Measurements from ENCODE around the gene IFNW1.
"Not testable (repeated sequence)": the region's sequence is repeated elsewhere in the genome, so short reads cannot be mapped to it uniquely, and the experiment has no call there.

IFNW1 gene

DNA sequence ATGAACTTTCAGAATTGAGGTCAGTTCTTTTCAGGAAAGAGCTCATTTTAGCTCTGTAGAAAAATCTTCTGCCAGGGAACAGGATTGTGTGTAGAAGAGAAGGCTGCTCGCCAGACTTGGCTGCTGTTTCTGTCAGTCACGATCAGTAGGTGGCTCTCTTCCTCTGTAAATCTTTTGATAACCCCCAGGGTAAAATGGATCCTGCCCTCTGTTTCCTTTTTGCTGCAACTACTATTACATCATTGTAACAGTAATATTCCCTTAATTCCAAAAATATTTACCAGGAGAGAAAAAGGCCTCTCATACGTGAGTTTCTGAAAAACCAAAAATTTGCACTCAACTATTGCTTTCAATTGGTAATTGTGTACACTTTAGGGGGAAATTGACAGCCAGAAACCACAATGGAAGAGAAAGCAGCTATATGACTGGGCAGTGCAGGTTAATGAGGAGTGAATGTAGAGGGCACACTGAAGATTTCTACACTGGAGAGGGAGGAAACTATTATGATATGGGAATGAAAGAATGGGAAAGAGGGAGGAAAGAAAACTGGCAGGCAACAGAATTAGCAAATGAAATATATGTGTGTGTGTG is 12.5 kb upstream of the IFNW1 start:
- peaks cover 2% of the 10 kb centered on the region for H3K4me1 ChIP-seq (ENCODE audit: control insufficient read depth, insufficient read depth, low read length, poor library complexity, severe bottlenecking)
- H3K9me3 ChIP-seq (ENCODE audit: control insufficient read depth, low read length), result no peaks in the 10 kb centered on the region
- H3K27me3 ChIP-seq (replicated peaks; ENCODE audit: control insufficient read depth, insufficient read depth, low read length, poor library complexity, severe bottlenecking), result no peaks in the 10 kb centered on the region
- no peak overlapping the region for H3K27ac ChIP-seq (ENCODE audit: insufficient read depth, low read length, poor library complexity, severe bottlenecking)
- DNase-seq, result no peak
- no peak overlapping the region for H3K4me3 ChIP-seq (ENCODE audit: insufficient read depth, low read depth, low read length, poor library complexity, severe bottlenecking)
- no peaks in the 10 kb centered on the region for H3K36me3 ChIP-seq (ENCODE audit: control insufficient read depth, insufficient read depth, low read length)

DNA sequence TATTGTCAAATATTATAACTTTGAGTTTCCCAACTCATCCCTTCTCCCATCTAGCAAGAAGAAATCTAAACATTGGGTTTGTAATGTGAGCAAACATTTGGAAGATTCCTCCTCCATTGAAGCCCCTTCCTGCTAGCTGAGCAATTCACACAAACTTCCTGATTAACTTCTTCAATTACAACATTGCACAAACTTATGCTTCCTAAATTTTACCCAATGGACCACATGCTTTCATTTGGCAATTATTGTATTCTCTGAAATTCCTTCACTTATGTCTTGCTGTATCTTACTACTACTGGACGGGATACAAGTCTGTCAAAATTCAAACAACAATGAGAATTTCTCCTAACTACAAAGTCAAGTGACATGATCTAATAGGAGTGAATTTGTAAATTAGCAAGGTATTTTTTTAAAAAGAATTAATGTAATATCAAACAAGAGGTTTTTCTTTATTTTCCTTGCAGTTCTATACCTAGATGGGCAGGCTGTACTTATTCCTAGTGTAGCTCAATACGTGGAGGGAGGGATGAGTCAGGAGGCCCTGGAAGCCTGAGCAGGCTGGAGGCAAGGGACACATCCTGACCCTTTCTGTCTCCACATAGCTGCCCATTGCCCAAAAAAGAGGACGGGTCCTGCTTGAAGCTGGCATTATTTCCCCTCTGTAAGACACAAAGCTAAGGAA is 11.8 kb upstream of the IFNW1 start:
- peaks cover 2% of the 10 kb centered on the region for H3K4me1 ChIP-seq (ENCODE audit: control insufficient read depth, insufficient read depth, low read length, poor library complexity, severe bottlenecking)
- H3K27ac ChIP-seq (ENCODE audit: insufficient read depth, low read length, poor library complexity, severe bottlenecking), result no peak overlapping the region
- no peaks in the 10 kb centered on the region for H3K9me3 ChIP-seq (ENCODE audit: control insufficient read depth, low read length)
- DNase-seq, result no peak
- no peak overlapping the region for H3K4me3 ChIP-seq (ENCODE audit: insufficient read depth, low read depth, low read length, poor library complexity, severe bottlenecking)
- H3K36me3 ChIP-seq (ENCODE audit: control insufficient read depth, insufficient read depth, low read length), result no peaks in the 10 kb centered on the region
- H3K27me3 ChIP-seq (replicated peaks; ENCODE audit: control insufficient read depth, insufficient read depth, low read length, poor library complexity, severe bottlenecking), result no peaks in the 10 kb centered on the region

DNA sequence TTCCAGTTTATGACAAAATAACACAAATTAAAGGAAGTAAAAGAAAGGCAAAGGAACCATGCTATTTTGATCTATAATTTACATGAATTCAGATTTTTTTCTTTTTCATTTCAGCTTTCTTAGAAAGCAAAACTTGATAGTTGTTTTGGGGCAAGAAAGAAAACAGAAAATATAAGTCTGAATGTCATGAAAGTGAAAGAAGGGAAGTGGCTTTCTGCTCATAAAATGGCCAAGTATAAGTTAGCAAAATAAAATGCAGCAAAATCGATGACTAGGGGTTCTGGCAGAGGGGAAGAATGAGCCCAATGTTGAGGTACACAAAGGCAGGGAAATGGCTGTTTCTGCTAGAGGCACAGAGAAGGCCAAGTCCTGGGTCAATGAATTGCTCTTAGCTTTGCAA is 3.0 kb upstream of the IFNW1 start:
- Histone ChIP-seq H3K4me1 (ENCODE audit: control insufficient read depth, insufficient read depth, low read length, poor library complexity, severe bottlenecking) (peaks cover 2% of the 10 kb centered on the region), H3K36me3 (ENCODE audit: control insufficient read depth, insufficient read depth, low read length) (no peaks in the 10 kb centered on the region), H3K9me3 (ENCODE audit: control insufficient read depth, low read length) (no peaks in the 10 kb centered on the region), H3K27ac (ENCODE audit: insufficient read depth, low read length, poor library complexity, severe bottlenecking) (no peak overlapping the region), H3K27me3 (replicated peaks; ENCODE audit: control insufficient read depth, insufficient read depth, low read length, poor library complexity, severe bottlenecking) (no peaks in the 10 kb centered on the region), H3K4me3 (ENCODE audit: insufficient read depth, low read depth, low read length, poor library complexity, severe bottlenecking) (no peak overlapping the region)
- no peak for DNase-seq

DNA sequence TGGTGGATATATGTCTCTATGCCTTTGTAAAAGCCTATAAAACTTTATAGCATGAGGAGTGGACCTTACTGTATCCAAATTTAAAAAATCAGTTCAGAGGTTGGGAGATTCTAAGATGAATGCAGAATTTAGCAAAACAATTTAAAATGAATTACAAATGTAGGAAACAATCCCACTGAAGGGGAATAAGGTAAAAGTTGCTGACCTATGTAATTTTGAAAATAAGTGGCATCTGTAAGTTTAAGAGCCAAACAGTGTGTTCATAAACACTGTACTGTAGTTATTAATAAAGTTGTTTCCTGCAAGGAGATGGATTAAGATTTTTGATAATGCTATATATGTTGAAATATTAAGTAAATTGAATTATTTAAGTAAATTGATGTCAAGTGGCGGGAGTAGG is 4.6 kb downstream of the IFNW1 start:
- Histone ChIP-seq H3K4me1 (ENCODE audit: control insufficient read depth, insufficient read depth, low read length, poor library complexity, severe bottlenecking) (no peaks in the 10 kb centered on the region), H3K27ac (ENCODE audit: insufficient read depth, low read length, poor library complexity, severe bottlenecking) (no peak overlapping the region), H3K4me3 (ENCODE audit: insufficient read depth, low read depth, low read length, poor library complexity, severe bottlenecking) (no peak overlapping the region), H3K27me3 (replicated peaks; ENCODE audit: control insufficient read depth, insufficient read depth, low read length, poor library complexity, severe bottlenecking) (no peaks in the 10 kb centered on the region), H3K36me3 (ENCODE audit: control insufficient read depth, insufficient read depth, low read length) (no peaks in the 10 kb centered on the region), H3K9me3 (ENCODE audit: control insufficient read depth, low read length) (no peaks in the 10 kb centered on the region)
- no peak for DNase-seq

DNA sequence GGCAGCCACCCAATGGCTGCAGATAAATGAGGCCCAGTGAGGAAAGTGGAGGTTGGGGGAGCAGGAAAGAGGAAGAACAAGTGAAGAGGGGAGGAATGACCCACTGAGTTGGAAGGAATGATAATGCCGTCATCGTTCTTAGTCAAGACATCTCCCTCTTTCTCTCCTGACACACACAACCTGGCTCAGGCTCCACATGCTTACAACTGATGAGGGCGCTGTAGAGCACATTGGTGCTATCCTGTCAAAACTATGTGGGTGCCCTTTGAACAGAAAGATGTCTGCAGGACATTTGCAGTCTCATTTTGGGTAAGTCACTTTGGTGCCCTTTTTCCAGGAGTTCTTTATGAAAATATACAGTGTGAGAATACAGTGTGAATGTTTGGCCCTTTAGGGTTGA is 5.9 kb downstream of the IFNW1 start:
- no peaks in the 10 kb centered on the region for H3K27me3 ChIP-seq (replicated peaks; ENCODE audit: control insufficient read depth, insufficient read depth, low read length, poor library complexity, severe bottlenecking)
- H3K4me1 ChIP-seq (ENCODE audit: control insufficient read depth, insufficient read depth, low read length, poor library complexity, severe bottlenecking), result no peaks in the 10 kb centered on the region
- no peak overlapping the region for H3K27ac ChIP-seq (ENCODE audit: insufficient read depth, low read length, poor library complexity, severe bottlenecking)

DNA sequence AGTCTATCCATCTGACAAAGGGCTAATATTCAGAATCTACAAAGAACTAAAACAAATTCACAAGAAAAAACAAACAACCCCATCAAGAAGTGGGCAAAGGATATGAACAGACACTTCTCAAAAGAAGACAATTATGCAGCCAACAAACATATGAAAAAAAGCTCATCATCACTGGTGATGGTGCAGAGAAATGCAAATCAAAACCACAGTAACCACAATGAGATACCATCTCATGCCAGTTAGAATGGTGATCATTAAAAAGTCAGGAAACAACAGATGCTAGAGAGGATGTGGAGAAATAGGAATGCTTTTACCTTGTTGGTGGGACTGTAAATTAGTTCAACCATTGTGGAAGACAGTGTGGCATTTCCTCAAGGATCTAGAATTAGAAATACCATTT is 13.4 kb downstream of the IFNW1 start:
- not testable (repeated sequence) for H3K27ac ChIP-seq (ENCODE audit: insufficient read depth, low read length, poor library complexity, severe bottlenecking); H3K9me3 ChIP-seq (ENCODE audit: control insufficient read depth, low read length); H3K27me3 ChIP-seq (replicated peaks; ENCODE audit: control insufficient read depth, insufficient read depth, low read length, poor library complexity, severe bottlenecking); H3K4me3 ChIP-seq (ENCODE audit: insufficient read depth, low read depth, low read length, poor library complexity, severe bottlenecking); H3K36me3 ChIP-seq (ENCODE audit: control insufficient read depth, insufficient read depth, low read length); H3K4me1 ChIP-seq (ENCODE audit: control insufficient read depth, insufficient read depth, low read length, poor library complexity, severe bottlenecking); DNase-seq

More for the DNA sequence above, 5.9 kb downstream of the IFNW1 start:
- no peak for DNase-seq
- no peaks in the 10 kb centered on the region for H3K9me3 ChIP-seq (ENCODE audit: control insufficient read depth, low read length)
- H3K4me3 ChIP-seq (ENCODE audit: insufficient read depth, low read depth, low read length, poor library complexity, severe bottlenecking), result no peak overlapping the region
- H3K36me3 ChIP-seq (ENCODE audit: control insufficient read depth, insufficient read depth, low read length), result no peaks in the 10 kb centered on the region

DNA sequence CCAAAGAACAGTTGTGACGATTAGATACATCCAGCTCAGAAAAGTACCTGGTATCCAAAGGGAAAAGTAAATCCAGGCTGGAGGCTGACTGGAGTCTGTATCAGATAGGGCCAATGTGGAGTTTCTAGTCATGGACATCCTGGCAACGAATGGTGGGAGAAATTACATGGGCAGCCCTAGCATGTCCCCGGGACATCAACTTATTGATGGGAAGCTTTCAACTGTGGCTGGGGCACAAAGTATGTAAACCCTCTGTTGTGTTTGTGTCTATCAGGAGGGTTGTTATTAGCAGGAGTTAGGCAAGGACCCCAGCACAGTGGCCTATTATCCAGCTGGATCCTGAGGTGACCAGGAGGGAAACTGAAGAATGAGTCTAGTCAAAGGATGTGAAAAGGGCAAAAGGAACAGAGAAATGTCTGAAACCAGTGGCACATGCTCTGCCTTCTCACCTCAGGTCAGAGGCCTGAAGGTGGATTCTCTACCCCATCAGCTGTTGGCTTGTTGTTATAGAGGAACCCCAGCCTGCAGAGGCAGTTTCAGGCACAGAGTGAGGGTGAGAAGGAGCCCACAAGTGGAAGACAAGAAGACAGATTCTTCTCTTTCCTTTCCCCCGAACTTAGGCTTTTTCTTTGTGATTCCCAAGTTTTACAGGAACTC is 19.9 kb downstream of the IFNW1 start:
- Histone ChIP-seq H3K27ac (ENCODE audit: insufficient read depth, low read length, poor library complexity, severe bottlenecking) (no peak overlapping the region), H3K4me3 (ENCODE audit: insufficient read depth, low read depth, low read length, poor library complexity, severe bottlenecking) (no peak overlapping the region), H3K4me1 (ENCODE audit: control insufficient read depth, insufficient read depth, low read length, poor library complexity, severe bottlenecking) (no peaks in the 10 kb centered on the region), H3K27me3 (replicated peaks; ENCODE audit: control insufficient read depth, insufficient read depth, low read length, poor library complexity, severe bottlenecking) (no peaks in the 10 kb centered on the region), H3K9me3 (ENCODE audit: control insufficient read depth, low read length) (no peaks in the 10 kb centered on the region), H3K36me3 (ENCODE audit: control insufficient read depth, insufficient read depth, low read length) (no peaks in the 10 kb centered on the region)
- DNase-seq, result no peak

DNA sequence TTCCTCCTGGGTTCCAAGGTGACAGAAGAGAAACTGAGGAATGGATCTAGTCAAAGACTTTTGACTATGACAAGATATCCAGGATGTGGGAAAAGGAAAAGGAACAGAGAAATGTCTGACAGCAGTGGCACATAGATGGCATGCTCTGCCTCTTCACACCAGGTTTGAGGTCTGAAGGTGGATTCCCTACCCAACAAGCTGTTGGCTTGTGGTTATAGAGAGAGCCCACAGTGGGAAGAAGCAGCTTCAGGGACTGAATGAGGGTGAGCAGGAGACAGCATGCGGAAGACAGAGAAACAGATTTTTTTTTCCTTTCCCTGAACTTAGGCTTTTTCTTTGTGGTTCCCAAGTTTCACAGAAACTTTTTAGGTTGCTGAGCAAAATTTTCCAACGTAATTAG is 20.6 kb downstream of the IFNW1 start:
- no peaks in the 10 kb centered on the region for H3K36me3 ChIP-seq (ENCODE audit: control insufficient read depth, insufficient read depth, low read length)
- DNase-seq, result no peak
- H3K27ac ChIP-seq (ENCODE audit: insufficient read depth, low read length, poor library complexity, severe bottlenecking), result no peak overlapping the region
- H3K4me3 ChIP-seq (ENCODE audit: insufficient read depth, low read depth, low read length, poor library complexity, severe bottlenecking), result no peak overlapping the region
- H3K27me3 ChIP-seq (replicated peaks; ENCODE audit: control insufficient read depth, insufficient read depth, low read length, poor library complexity, severe bottlenecking), result no peaks in the 10 kb centered on the region
- no peaks in the 10 kb centered on the region for H3K9me3 ChIP-seq (ENCODE audit: control insufficient read depth, low read length)
- no peaks in the 10 kb centered on the region for H3K4me1 ChIP-seq (ENCODE audit: control insufficient read depth, insufficient read depth, low read length, poor library complexity, severe bottlenecking)

DNA sequence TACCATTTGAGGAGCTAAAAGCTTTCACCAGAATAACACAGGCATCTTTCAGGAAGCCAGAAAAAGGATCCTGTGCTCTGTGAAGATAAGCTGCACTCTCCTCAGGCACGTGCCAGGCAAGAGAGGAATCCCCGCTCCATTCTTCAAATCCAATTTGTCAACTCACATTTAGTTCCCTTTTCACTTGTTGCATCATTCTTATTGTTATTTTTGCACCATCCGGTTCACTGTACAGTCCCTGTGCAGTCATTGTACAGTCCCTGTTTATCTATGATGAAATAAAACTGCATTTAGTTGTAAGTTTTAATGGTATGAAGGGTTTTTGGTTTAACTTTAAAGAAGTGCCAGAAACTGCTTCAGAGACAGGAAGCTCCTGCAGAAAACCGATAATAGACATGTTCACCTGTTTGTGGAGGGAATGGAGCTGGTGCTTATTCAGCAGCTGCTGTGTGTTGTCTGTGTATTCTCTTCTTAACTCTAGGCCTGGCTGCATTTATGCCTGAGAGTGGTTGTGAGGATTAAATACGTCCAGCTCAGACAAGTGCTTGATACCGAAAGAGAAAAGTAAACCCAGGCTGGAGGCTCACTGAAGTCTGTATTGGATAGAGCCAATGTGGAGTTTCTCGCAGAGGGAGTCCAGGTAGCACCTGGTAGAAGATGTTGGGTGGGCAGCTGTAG is 22.4 kb downstream of the IFNW1 start:
- DNase-seq, result no peak
- H3K36me3 ChIP-seq (ENCODE audit: control insufficient read depth, insufficient read depth, low read length), result no peaks in the 10 kb centered on the region
- H3K27me3 ChIP-seq (replicated peaks; ENCODE audit: control insufficient read depth, insufficient read depth, low read length, poor library complexity, severe bottlenecking), result no peaks in the 10 kb centered on the region
- no peak overlapping the region for H3K4me3 ChIP-seq (ENCODE audit: insufficient read depth, low read depth, low read length, poor library complexity, severe bottlenecking)
- H3K4me1 ChIP-seq (ENCODE audit: control insufficient read depth, insufficient read depth, low read length, poor library complexity, severe bottlenecking), result no peaks in the 10 kb centered on the region
- no peak overlapping the region for H3K27ac ChIP-seq (ENCODE audit: insufficient read depth, low read length, poor library complexity, severe bottlenecking)
- H3K9me3 ChIP-seq (ENCODE audit: control insufficient read depth, low read length), result no peaks in the 10 kb centered on the region

DNA sequence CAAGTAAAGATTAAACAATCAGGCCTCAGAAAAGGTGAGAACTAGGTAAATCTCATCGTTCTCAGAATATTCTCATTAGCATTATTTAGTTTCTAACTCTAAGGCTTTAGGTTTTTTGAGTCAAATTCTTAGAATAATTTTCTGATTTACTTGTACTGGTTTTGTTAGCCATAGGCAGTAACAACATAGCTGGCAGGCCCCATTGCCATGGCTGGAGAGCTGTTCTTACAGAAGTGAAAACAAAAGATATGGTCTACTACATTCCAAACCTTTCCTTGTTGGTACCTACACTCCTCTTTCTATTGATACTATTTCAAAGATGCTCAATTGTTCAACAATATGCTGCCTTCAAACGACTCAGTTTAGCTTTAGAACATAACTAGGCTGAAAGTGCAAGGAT is 27.3 kb downstream of the IFNW1 start:
- no peaks in the 10 kb centered on the region for H3K36me3 ChIP-seq (ENCODE audit: control insufficient read depth, insufficient read depth, low read length)
- no peaks in the 10 kb centered on the region for H3K27me3 ChIP-seq (replicated peaks; ENCODE audit: control insufficient read depth, insufficient read depth, low read length, poor library complexity, severe bottlenecking)
- H3K9me3 ChIP-seq (ENCODE audit: control insufficient read depth, low read length), result no peaks in the 10 kb centered on the region
- no peaks in the 10 kb centered on the region for H3K4me1 ChIP-seq (ENCODE audit: control insufficient read depth, insufficient read depth, low read length, poor library complexity, severe bottlenecking)
- H3K4me3 ChIP-seq (ENCODE audit: insufficient read depth, low read depth, low read length, poor library complexity, severe bottlenecking), result no peak overlapping the region
- no peak overlapping the region for H3K27ac ChIP-seq (ENCODE audit: insufficient read depth, low read length, poor library complexity, severe bottlenecking)
- DNase-seq, result no peak
